GM13976 (cell line): ENCODE measurements around the gene TNS3.

Experiments used
- DNase-seq: peaks from one replicate; pipeline ENCODE4 v3.0.0; 2012; ENCODE audit warnings: low spot score
- in situ Hi-C: fragments of 300-500 bp; cut with MboI; formaldehyde crosslinking; loops from one replicate; pipeline ENCODE4 v1.12.0; 2022; ENCODE audit warnings: low sequenced_read_pairs, mixed read lengths, inconsistent platforms; ENCODE audit not compliant: unreplicated experiment
- TF ChIP-seq, protein P1 (sequence below): IDR thresholded peaks from 2 replicates; pipeline ENCODE4 v1.5.1; 2012; ENCODE audit warnings: borderline replicate concordance, mild to moderate bottlenecking; ENCODE audit not compliant: insufficient read depth; ENCODE audit errors: extremely low read depth, missing control alignments, control extremely low read depth

The TNS3 gene

DNA sequence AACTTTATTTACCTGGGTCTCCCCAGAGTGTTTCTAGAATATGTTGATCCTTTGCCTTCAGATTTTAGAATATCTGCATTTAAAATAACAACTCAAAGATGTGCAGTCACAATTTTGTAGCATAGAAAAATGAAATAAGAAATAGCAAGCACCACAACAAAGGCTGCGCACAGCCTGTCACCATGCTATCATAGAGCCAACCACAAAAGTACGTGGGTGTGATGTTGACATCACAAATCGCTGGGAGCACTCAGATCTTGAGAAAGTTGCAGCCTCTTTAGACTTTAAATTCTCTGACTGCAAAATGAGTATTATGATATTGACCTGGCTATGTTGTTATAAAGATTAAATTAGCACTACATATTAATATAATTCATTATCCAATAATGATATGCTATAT, 177.9 kb downstream of the TNS3 start:
- in situ Hi-C loops = no loop called here
- TF ChIP-seq, protein P1, sequence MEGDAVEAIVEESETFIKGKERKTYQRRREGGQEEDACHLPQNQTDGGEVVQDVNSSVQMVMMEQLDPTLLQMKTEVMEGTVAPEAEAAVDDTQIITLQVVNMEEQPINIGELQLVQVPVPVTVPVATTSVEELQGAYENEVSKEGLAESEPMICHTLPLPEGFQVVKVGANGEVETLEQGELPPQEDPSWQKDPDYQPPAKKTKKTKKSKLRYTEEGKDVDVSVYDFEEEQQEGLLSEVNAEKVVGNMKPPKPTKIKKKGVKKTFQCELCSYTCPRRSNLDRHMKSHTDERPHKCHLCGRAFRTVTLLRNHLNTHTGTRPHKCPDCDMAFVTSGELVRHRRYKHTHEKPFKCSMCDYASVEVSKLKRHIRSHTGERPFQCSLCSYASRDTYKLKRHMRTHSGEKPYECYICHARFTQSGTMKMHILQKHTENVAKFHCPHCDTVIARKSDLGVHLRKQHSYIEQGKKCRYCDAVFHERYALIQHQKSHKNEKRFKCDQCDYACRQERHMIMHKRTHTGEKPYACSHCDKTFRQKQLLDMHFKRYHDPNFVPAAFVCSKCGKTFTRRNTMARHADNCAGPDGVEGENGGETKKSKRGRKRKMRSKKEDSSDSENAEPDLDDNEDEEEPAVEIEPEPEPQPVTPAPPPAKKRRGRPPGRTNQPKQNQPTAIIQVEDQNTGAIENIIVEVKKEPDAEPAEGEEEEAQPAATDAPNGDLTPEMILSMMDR = no peak
- DNase-seq = no peak

DNA sequence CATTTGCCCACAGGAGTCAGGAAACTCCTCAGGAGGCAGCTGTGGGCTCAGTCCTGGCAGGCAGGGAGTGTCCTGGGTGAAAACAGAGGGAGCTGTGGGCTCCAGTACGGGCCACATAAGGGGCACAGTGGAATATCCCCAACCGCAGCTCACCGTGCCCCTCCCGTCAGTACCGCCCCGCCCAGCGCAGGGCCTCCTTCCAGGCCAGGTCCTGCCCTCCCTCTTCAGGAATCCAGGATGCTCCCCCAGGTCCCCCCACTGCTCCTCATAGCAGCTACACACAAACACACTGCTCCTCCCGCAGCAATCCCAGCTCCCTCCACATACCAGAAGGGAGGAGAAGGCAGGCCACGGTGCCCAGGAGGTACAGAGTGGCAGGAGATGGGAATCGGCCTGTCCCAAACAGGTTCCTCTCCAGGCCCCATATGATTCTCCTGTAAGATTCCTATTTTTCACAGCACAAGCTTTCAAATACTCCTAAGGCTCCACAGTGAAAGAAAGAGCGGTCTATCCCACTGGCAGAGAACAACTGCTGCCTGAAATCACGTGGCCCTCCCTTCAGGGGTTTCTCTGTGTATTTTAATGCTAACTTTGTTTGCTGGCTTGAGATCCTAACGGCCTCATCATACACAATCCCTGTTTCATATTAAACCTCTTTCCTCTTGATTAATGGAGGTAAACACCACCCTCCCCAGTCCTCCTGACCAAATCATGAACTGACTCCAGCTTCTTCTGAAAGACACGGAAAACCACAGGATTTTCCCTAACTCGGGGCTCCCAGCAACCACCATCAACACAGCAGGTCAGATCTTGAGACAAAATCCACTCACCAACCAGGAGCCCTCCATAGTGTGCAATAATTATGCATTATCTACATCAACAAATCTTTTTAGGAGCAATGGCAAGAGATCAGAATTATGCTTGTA, 178.7 kb downstream of the TNS3 start:
- no peak for DNase-seq
- TF ChIP-seq, protein P1 = no peak
- in situ Hi-C loops = no loop called here

DNA sequence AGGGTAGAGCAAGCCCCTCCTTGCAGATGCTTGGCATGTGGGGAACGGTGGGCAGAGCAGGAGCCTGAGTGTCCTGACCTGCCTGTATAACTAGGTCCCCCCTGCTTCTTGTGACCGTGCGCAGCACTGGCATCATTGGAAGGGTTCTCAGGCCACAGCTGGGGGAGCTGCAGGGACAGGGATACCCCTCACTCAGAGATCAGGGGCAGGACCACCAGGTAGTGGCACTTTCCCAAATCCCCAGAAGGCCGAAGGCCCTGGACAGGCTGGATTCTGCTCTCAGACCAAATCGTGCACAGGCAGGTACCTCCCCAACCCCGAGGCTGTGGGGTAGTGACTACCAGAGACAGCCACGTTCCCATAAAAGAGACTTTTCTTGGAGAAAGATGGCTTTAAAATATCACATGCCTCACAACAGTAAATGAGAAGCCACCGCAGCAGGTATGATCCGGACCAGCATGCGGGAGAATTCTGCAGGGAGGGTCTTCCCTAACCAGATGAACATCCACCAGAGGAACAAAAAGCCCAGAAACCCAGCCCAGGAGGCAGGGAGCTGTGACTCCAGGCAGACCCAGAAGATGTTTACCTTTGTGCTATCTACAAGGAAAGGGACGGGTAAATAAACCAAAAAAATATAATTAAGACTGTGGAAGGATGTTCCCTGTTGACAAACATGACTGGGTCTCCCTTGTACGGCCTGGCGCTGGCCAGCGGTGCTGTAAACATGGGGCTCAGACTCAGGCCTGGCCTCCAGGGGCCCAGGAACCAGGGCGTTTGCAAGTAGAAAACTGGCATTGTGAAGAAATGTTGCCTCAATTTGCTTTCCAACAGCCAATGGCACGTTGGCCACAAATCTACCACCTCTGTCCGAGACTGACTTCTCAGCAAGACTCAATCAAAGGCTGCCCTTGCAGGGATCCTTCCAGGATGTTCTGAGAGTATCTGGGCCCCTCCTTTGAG, 180.0 kb downstream of the TNS3 start:
- TF ChIP-seq, protein P1 = no peak
- in situ Hi-C loops = no loop called here
- no peak for DNase-seq

DNA sequence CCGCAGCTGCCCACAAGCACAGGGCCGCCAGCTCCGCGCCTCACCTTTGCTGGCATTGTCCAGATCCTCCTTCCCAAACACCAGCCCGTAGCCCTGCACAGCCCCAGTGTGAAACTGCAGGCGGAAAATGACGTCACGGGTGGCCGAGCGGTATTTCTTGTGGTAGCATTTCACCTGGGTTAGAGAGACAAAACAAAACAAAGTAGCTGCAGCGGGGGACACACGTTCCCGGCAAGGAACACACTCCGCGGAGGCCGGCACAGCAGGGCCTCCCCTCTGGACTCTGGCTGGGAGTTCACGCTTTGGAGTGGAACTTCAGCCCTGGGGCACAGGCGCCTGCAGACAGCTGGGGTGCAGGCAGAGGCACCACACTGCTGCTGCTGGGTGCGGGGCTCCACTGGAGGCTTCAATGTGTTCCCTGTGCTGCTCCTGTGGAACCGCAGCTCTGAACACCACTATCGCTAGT, 181.1 kb downstream of the TNS3 start:
- DNase-seq = no peak
- TF ChIP-seq, protein P1 = no peak
- in situ Hi-C loops = no loop called here

DNA sequence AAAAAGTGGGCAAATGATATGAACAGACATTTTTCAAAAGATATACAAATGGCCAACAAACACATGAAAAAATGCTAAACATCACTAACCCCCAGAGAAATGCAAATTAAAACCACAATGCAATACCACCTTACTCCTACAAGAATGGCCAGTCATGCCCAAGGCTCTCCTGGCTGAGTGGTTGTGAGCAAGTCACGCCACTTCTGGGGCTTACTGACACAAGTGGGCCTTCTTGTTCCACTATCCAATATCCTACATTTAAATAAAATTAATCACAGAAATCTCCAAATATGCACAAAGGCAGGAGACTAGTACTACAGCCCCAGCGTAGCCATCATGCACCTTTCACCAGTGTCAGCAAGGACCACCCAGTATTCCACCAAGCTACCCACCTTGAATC, 181.9 kb downstream of the TNS3 start:
- TF ChIP-seq, protein P1 = no peak
- no peak for DNase-seq
- in situ Hi-C loops = no loop called here

DNA sequence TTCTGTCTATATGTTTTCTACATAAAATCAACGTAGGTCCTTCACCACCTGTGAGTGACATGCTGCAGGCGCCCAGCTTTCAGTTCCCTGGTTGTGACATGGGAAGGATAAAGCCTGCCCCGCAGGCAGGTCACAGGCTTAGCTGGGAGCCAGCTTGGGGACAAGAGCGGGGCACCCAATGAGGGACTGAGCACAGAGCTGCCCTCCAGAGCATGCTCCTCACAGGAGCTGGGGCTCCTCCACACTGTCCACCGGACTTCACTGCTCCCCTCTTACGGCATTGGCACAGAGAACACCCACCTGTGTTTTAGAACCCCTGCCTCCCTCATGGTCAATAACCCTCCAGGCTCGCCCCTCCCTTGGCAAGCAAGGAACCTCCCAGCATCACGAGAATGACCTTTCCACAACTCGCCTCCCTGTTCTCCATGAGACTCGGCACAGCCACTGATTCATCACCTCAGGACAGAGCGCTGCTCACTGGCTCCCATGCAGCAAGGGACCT, 187.1 kb downstream of the TNS3 start:
- TF ChIP-seq, protein P1 = no peak
- in situ Hi-C loops = no loop called here

More for the DNA sequence above, 187.1 kb downstream of the TNS3 start:
- no peak for DNase-seq
